Measurements from ENCODE around the gene AOX1. TPM values are rescaled to one million over a fixed set of nuclear protein-coding genes. Genes with fewer than 3 reads are reported as not detected.
"Not testable (repeated sequence)": the region's sequence is repeated elsewhere in the genome, so short reads cannot be mapped to it uniquely, and the experiment has no call there.

Gene AOX1
- 0.39 TPM in 1 of 2 replicates, not detected in the other for polyA plus RNA-seq (2014; cell fraction: cytosol; rRNA removed)
- polyA plus RNA-seq (2014; cell fraction: nucleus; rRNA removed) = 0.11 and 0.18 TPM in 2 replicates

GRCh38 chr2:200585730-200586643, at the start of gene AOX1:
AOX1 (plus strand) TSS chr2:200586014; CDS start chr2:200586109, 95 bp downstream.
- no peak for DNase-seq (ENCODE audit: low spot score)

GRCh38 chr2:200538139-200538538, 47.7 kb upstream of the AOX1 start:
- no peak for DNase-seq (ENCODE audit: low spot score)

DNA sequence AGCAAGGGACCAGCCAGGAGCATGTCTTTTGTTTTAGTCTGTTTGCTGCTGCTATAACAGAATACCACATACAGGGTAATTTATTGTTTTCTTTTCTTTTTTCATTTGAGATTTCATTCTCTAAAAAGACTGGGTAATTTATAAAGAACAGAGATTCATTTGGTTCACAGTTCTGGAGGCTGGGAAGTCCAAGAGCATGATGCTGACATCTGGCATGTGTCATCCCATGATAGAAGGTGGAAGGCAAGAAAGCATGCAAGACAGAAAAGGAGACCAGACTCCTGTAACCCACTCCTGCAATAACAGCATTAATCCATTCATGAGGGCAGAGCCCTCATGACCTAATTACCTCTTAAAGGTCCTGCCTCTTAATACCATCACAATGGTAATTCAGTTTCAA, 45.0 kb upstream of the AOX1 start:
- DNase-seq (ENCODE audit: low spot score) = no peak

DNA sequence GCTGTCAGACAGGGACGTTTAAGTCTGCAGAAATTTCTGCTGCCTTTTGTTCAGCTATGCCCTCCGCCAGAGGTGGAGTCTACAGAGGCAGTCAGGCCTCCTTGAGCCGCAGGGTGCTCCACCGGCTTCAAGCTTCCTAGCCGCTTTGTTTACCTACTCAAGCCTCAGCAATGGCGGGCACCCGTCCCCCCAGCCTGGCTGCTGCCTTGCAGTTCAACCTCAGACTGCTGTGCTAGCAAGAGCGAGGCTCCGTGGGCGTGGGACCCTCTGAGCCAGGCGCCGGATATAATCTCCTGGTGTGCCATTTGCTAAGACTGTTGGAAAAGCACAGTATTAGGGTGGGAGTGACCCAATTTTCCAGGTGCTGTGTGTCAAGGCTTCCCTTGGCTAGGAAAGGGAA, 19.2 kb upstream of the AOX1 start:
- not testable (repeated sequence) for DNase-seq (ENCODE audit: low spot score)

GRCh38 chr2:200567932-200568331, 17.9 kb upstream of the AOX1 start:
- no peak for DNase-seq (ENCODE audit: low spot score)

DNA sequence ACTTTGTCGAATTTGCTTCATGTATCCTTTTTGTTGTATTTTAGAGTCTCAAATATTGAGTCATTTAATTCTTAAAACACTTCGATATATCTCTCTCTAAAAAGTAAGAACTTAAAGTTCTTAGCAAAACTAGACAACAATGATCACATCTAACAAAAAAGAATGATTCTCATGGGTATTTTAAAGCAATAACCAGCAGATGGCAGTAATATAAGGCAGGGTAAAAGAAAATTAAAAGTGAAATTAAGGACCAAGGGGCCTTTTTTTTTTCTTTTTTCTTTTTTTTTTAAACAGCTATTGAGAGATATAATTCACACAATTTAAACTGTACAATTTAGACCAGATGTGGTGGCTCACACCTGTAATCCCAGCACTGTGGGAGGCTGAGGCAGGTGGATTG, 9.9 kb upstream of the AOX1 start:
- DNase-seq (ENCODE audit: low spot score) = no peak

DNA sequence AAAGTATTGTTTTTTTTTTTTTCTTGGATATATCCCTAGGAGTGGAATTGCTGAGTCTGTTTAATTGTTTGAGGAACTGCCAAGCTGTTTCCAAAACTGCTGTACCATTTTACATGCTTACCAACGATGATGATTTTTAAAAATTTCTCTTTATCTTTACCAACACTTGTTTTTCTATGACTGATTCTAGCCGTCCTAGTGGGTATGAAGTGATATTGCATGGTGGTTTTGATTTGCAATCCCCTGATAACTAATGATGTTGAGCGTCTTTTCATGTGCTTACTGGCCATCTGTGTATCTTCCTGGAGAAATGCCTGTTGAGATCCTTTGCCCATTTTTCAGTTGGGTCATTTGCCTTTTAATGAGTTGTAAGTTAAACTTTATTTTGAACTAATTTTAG, 8.8 kb upstream of the AOX1 start:
- no peak for DNase-seq (ENCODE audit: low spot score)

- peak; percentile 29 for DNase-seq (ENCODE audit: low spot score)
These were observed 7.0 kb upstream of the AOX1 start for GRCh38 chr2:200578778-200579177.

DNA sequence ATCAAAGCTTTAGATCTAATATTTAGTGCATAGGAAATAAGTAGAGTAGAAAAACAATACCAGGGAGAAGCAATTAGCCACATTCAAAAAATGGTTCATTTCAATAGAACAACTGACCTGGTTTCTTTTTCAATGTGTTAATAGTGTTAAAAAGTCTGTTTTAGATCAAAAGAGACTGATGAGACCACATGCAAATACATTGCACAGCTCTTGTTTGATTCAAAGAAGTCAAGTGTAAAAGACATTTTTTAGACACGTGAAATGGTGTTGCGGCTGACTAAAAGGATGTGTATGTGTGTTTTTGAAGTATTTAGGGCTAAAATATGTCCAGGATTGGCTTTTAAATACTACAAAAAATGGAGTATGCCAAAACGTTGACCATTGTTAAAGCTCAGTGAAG, 1.2 kb upstream of the AOX1 start:
- no peak for DNase-seq (ENCODE audit: low spot score)

DNA sequence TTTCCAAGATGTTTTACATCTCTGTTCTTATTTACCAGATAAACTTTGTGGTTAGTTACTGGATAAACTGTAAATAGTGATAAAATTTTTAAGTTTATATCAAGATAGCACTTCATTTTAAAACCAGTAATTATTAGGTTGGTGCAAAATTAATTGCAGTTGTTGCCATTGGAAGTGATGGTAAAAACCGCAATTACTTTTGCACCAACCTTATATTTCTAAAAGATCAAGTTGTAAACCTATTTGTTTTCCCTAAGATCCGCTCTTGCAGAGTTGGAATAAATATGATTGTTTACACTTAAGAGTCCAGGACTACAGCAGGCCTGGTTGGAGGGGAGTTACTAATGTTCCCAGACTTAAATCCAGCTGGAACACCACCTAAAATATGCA, 479 bp upstream of the AOX1 start:
- DNase-seq (ENCODE audit: low spot score) = no peak

DNA sequence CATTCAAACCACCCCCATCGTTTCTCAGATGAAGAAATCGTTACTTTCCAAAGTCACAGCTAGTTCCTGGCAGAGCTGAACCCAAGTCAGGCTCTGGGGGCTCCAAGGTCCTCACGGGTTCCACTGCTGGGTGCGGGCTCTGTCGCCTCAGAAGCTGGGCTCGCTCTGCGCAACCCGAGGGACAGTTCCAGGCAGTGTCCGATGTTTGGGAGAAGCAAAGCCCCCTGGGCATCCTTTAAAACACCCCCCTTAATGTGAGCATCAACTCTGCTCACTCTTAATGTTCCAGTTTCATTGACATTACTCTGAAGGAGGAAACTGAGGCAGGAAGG, 796 bp downstream of the AOX1 start:
- DNase-seq (ENCODE audit: low spot score) = no peak

DNA sequence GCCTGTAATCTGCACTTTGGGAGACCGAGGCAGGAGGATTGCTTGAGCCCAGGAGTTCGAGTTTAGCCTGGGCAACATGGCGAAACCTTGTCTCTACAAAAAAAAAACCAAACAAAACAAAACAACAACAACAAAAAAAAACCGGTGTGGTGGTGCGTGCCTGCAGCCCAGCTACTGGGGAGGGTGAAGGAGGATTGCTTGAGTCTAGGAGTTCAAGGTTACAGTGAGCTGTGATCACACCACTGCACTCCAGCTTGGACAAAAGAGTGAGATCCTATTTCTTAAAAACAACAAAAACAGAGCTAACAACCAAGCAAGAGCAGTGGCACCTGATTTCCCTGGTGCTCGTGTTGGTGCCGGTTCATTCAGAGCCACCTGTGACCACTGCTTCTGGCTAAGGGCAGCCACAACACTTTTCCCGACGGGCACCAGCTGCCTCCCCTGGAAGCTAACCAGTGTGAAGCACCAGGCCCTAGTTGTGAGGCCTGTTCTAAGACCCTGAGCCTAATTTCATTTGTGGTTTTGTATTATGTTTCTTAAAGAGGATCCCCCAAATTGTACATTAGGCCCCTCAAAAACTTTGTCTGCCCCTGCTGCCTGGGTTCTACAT, 1.3 kb downstream of the AOX1 start:
- no peak for DNase-seq (ENCODE audit: low spot score)

- no peak for DNase-seq (ENCODE audit: low spot score)
These were observed 2.4 kb downstream of the AOX1 start for GRCh38 chr2:200588076-200588678.

GRCh38 chr2:200590090-200590489, 4.3 kb downstream of the AOX1 start:
- DNase-seq (ENCODE audit: low spot score) = no peak

- DNase-seq (ENCODE audit: low spot score) = no peak
These were observed 5.5 kb downstream of the AOX1 start for GRCh38 chr2:200591308-200591707.

DNA sequence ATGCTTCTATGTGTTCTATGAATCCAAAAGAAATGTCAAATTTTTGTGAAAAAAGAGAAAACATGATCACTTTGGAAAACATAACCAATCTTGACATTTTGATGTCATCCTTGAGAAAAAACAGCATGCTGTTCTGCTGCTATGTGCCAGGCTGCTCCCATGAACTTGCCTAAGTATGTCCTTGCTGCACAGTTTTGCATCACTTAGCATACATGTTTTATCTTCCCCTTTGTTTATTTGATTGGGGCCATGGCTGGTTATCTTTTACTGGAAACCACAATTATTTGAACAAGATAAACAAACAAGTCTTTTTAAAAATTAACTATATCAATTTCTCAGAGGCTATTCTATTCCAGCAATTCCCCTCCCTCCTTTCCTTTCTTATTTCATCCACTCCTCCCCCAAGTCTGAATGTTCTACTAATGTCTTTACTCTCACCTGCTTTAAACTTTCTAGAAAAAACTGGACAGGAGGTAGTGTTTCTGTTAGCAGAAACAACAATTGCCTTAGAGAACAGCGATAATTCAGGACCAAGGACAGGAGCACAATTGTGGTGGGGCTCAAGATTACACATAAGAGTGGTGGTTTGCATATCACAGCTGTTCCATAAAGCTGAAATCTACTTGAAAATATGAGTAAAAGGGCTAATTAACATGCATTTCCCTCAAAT, 6.7 kb downstream of the AOX1 start:
- no peak for DNase-seq (ENCODE audit: low spot score)

DNA sequence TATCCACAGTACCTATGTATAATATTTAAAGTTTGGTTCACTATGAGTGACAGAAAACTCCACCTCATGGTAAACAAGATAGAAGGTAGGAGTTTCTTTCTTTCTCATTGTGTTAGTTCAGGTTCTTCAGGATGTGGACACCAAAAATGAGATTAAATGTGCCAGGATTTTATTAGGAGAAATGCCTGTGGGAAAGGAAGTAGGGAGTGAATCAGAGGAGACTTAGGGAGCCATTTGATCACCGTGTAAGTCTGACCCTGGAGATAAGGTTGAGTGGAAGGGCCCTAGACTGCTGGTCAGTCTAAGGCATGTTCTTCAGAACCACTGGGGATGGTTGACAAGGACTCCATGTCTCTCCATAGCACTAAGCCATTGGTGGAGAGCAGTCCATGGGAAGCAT, 8.1 kb downstream of the AOX1 start:
- DNase-seq (ENCODE audit: low spot score) = no peak

GRCh38 chr2:200595913-200596312, 10.1 kb downstream of the AOX1 start:
- no peak for DNase-seq (ENCODE audit: low spot score)

- DNase-seq (ENCODE audit: low spot score) = no peak
These were observed 11.2 kb downstream of the AOX1 start for GRCh38 chr2:200596774-200597570.

- DNase-seq (ENCODE audit: low spot score) = no peak
These were observed 13.4 kb downstream of the AOX1 start for GRCh38 chr2:200599206-200599605.

GRCh38 chr2:200600549-200601225, 14.9 kb downstream of the AOX1 start:
- DNase-seq (ENCODE audit: low spot score) = peak; percentile 16

Data from SK-N-DZ (cell line).